NT2/D1 (cell line): ENCODE data around the gene MTX2.
A peak's percentile ranks its signal among the peaks of the same experiment; 100 is the strongest.

Source experiments
- DNase-seq: peaks from one replicate; pipeline ENCODE4 v3.0.0-alpha.2; 2011; ENCODE audit warnings: low read depth, low spot score
- H3K27me3 ChIP-seq: 2 replicates; pipeline ENCODE4 v1.6.0; 2011; ENCODE audit warnings: mild to moderate bottlenecking; ENCODE audit not compliant: insufficient read length, insufficient read depth
- H3K36me3 ChIP-seq: 2 replicates; pipeline ENCODE4 v1.6.1; 2011; ENCODE audit warnings: mild to moderate bottlenecking, low read length, mixed read lengths; ENCODE audit not compliant: insufficient read depth, insufficient read length
- H3K4me1 ChIP-seq: 2 replicates; pipeline ENCODE4 v1.5.1; 2011; ENCODE audit not compliant: insufficient read depth, insufficient read length
- H3K4me3 ChIP-seq: 2 replicates; pipeline ENCODE4 v1.5.1; 2011; ENCODE audit warnings: low read depth; ENCODE audit not compliant: insufficient read length
- H3K9ac ChIP-seq: 2 replicates; pipeline ENCODE4 v1.6.0; 2011; ENCODE audit warnings: low read depth; ENCODE audit not compliant: insufficient read length
- H3K9me3 ChIP-seq: 2 replicates; pipeline ENCODE4 v1.5.1; 2011; ENCODE audit warnings: mild to moderate bottlenecking, low read length; ENCODE audit not compliant: insufficient read depth
- SUZ12 ChIP-seq: IDR thresholded peaks from 2 replicates; pipeline ENCODE4 v1.6.1; 2011; ENCODE audit not compliant: insufficient read length, insufficient read depth; ENCODE audit errors: extremely low read depth
- YY1 ChIP-seq: IDR thresholded peaks from 2 replicates; pipeline ENCODE4 v1.6.1; 2011; ENCODE audit not compliant: insufficient read length, insufficient read depth
- ZNF274 ChIP-seq: IDR thresholded peaks from 2 replicates; pipeline ENCODE4 v1.6.1; 2011; ENCODE audit warnings: mild to moderate bottlenecking, low read depth, low read length

The MTX2 gene

DNA sequence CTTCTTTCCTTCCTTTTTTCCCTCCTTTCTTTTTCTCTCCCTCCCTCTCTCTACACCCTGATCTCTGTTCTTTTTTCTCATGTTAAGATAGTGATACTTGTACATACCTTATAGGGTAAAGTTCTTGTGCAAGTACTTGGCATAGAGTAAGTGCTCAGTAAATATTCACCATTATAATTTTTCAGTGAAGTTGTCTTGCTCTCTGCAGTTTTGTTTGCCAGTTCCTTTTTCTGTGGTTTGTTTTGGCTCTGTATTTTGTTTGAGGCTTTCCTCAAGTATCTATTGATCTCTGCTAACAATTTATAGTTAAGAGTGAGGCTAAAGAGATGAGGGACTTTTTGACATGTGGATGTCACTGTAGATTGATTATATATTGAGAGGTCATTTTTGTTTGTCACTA, 48.0 kb downstream of the MTX2 start:
- no peak overlapping the region for H3K9ac ChIP-seq
- no peak overlapping the region for H3K4me3 ChIP-seq
- TF ChIP-seq ZNF274 (no peak), SUZ12 (no peak), YY1 (no peak)
- DNase-seq: no peak
- H3K27me3 ChIP-seq: no peaks in the 10 kb centered on the region
- no peaks in the 10 kb centered on the region for H3K9me3 ChIP-seq
- peaks cover 4% of the 10 kb centered on the region for H3K36me3 ChIP-seq
- no peaks in the 10 kb centered on the region for H3K4me1 ChIP-seq

GRCh38 chr2:176317623-176318065, 48.4 kb downstream of the MTX2 start:
- no peaks in the 10 kb centered on the region for H3K9me3 ChIP-seq

DNA sequence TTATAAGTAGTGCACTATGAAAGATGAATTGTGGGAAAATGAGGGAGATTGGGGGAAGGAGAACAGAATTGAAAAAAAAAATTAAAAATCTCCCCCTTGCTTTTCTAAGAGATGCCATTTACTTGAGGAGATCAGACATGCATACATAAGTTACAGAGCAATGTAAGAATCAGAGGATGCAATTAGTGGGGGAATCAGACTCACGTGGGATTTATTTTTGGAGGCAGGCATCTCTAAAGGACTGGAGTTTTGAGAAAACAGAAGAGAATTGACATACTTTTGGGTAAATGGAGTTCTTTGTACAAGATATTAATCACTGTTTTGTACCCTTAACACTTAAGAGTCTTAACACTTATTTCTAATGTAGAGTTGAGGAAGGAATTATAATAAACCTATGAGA, 52.7 kb downstream of the MTX2 start:
- Histone ChIP-seq H3K4me1 (no peaks in the 10 kb centered on the region), H3K4me3 (no peak overlapping the region), H3K36me3 (no peaks in the 10 kb centered on the region), H3K27me3 (no peaks in the 10 kb centered on the region), H3K9me3 (no peaks in the 10 kb centered on the region), H3K9ac (no peak overlapping the region)
- DNase-seq: no peak
- TF ChIP-seq YY1: no peak
- TF ChIP-seq ZNF274: no peak
- TF ChIP-seq SUZ12: no peak

More at GRCh38 chr2:176317623-176318065, 48.4 kb downstream of the MTX2 start:
- H3K27me3 ChIP-seq: no peaks in the 10 kb centered on the region
- no peak for DNase-seq
- H3K36me3 ChIP-seq: peaks cover 4% of the 10 kb centered on the region
- H3K4me3 ChIP-seq: no peak overlapping the region
- TF ChIP-seq YY1 (no peak), ZNF274 (no peak), SUZ12 (no peak)
- no peak overlapping the region for H3K9ac ChIP-seq
- no peaks in the 10 kb centered on the region for H3K4me1 ChIP-seq

DNA sequence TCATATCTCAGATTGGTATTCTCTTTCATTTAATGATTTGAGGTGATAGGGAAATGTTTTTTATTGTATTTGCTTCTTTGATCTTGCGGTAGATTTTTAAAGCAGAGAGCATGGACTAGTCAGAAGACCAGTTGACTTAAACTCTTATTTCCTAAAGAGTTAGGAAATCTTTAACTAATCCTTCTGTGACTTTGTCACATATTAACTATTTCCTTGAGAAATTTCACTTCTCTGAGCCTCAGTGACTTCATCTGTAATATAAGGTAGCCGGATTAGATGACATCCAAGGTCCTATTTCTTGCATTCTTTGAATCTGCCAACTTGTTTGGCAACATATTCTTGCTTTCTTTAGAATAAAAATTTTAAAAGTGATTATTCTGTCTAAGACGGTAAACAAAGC, 55.6 kb downstream of the MTX2 start:
- no peak for DNase-seq

GRCh38 chr2:176325732-176326131, 56.5 kb downstream of the MTX2 start:
- peaks cover 21% of the 10 kb centered on the region for H3K36me3 ChIP-seq
- H3K4me1 ChIP-seq: no peaks in the 10 kb centered on the region
- no peak for TF ChIP-seq ZNF274
- no peak for TF ChIP-seq SUZ12
- no peak for TF ChIP-seq YY1
- no peak overlapping the region for H3K4me3 ChIP-seq
- DNase-seq: peak; percentile 87
- H3K9me3 ChIP-seq: no peaks in the 10 kb centered on the region
- no peak overlapping the region for H3K9ac ChIP-seq
- H3K27me3 ChIP-seq: no peaks in the 10 kb centered on the region

More for the DNA sequence above, 55.6 kb downstream of the MTX2 start:
- Histone ChIP-seq H3K27me3 (no peaks in the 10 kb centered on the region), H3K9me3 (no peaks in the 10 kb centered on the region), H3K4me1 (no peaks in the 10 kb centered on the region), H3K4me3 (no peak overlapping the region), H3K36me3 (peaks cover 17% of the 10 kb centered on the region), H3K9ac (no peak overlapping the region)
- TF ChIP-seq ZNF274 (no peak), SUZ12 (no peak), YY1 (no peak)

DNA sequence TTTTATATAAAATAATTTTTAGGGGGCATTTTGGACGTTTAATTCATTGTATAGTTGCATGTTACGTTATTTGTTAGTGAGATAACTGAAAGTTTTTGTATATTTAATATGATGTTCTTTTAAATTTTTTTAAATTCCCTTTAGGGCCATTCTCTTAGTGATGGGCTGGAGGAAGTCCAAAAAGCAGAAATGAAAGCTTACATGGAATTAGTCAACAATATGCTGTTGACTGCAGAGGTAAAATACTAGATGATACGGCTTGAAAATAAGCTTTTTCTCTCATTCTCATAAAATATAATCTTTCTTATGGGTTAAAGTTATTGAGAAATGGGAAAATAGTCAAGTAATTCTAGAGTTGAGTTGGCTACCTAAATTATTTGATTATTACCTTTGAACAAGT, 58.9 kb downstream of the MTX2 start:
- DNase-seq: no peak
- no peaks in the 10 kb centered on the region for H3K4me1 ChIP-seq
- TF ChIP-seq ZNF274 (no peak), SUZ12 (no peak), YY1 (no peak)

DNA sequence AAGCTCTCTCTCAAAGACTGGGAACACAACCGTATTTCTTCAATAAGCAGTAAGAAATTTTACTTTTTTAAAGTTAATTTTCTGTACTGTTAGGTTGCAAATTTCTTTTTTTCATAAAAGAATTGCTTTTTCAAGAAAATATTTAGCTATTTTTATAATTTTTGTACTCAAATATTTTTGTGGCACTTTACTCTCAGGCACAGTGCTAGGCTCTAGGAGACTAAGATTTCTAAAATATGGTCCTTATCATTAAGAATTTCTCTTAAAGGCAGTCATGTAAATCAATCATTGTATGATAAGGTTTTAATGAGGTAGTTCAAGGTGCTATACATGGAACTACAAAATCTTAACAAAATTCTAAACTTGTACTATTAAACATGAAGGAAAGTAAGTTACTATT, 61.4 kb downstream of the MTX2 start:
- no peak overlapping the region for H3K4me3 ChIP-seq
- no peak for DNase-seq
- peaks cover 21% of the 10 kb centered on the region for H3K36me3 ChIP-seq

More for the DNA sequence above, 58.9 kb downstream of the MTX2 start:
- Histone ChIP-seq H3K27me3 (no peaks in the 10 kb centered on the region), H3K9me3 (no peaks in the 10 kb centered on the region), H3K36me3 (peaks cover 21% of the 10 kb centered on the region), H3K9ac (no peak overlapping the region), H3K4me3 (no peak overlapping the region)

More for the DNA sequence above, 61.4 kb downstream of the MTX2 start:
- TF ChIP-seq ZNF274 (no peak), YY1 (no peak), SUZ12 (no peak)
- no peak overlapping the region for H3K9ac ChIP-seq
- H3K27me3 ChIP-seq: no peaks in the 10 kb centered on the region
- H3K9me3 ChIP-seq: no peaks in the 10 kb centered on the region
- H3K4me1 ChIP-seq: no peaks in the 10 kb centered on the region
